Upper lobe of right lung (tissue), 1 donor: ENCODE data around the gene COX10. TPM values are rescaled to one million over a fixed set of nuclear protein-coding genes. Genes with fewer than 3 reads are reported as not detected.

Experiments
- ATAC-seq: fragments of 200-7000 bp; cut with Tn5 transposase; one replicate; pipeline ENCODE4 v1.9.1; 2020; ENCODE audit warnings: mild to moderate bottlenecking, moderate library complexity
- DNase-seq: peaks from one replicate; pipeline ENCODE4 v3.0.0-alpha.2; 2020
- H3K27ac ChIP-seq: fragments of 200-600 bp; one replicate; pipeline ENCODE4 v1.8.0; 2022
- H3K27me3 ChIP-seq: fragments of 200-600 bp; one replicate; pipeline ENCODE4 v1.8.0; 2022; ENCODE audit warnings: mild to moderate bottlenecking
- H3K36me3 ChIP-seq: fragments of 200-600 bp; one replicate; pipeline ENCODE4 v1.8.0; 2022
- H3K4me1 ChIP-seq: fragments of 200-600 bp; one replicate; pipeline ENCODE4 v1.8.0; 2022
- H3K4me3 ChIP-seq: fragments of 200-600 bp; one replicate; pipeline ENCODE4 v1.8.0; 2022; ENCODE audit warnings: mild to moderate bottlenecking
- H3K9me3 ChIP-seq: fragments of 200-600 bp; one replicate; pipeline ENCODE4 v1.8.0; 2022
- CTCF ChIP-seq: fragments of 200-600 bp; IDR thresholded peaks from one replicate; pipeline ENCODE4 v1.8.0; 2022; ENCODE audit warnings: antibody characterized with exemption
- intact Hi-C: fragments of 100-400 bp; cut with DNase I; formaldehyde crosslinking; loops from one replicate; pipeline ENCODE4 v1.11.0; 2022
- total RNA-seq: library from RNA; stranded (reverse); fragmentation: NEBNext Ultra II Directional; extraction: Animal tissue kit (Norgen Biotek cat#: 25700); gene quantifications from one replicate; pipeline ENCODE4 v1.2.1, GENCODE V29; 2021
- donor health status: DM: no; HTN: yes; CAD: no; lungs with severe emphysema.

Gene COX10
- total RNA-seq, 1 donor from 2014 or later, result 13.5 TPM

GRCh38 chr17:14135906-14136590, 66.7 kb downstream of the COX10 start:
- H3K27ac ChIP-seq, result no peak overlapping the region
- TF ChIP-seq CTCF, result no peak
- intact Hi-C loops, result no loop called here

GRCh38 chr17:14138649-14139048, 69.3 kb downstream of the COX10 start:
- intact Hi-C loops, result no loop called here
- no peak overlapping the region for H3K4me3 ChIP-seq
- no peaks in the 10 kb centered on the region for H3K27me3 ChIP-seq
- DNase-seq, result no peak
- no peak for TF ChIP-seq CTCF
- H3K9me3 ChIP-seq, result no peaks in the 10 kb centered on the region
- H3K36me3 ChIP-seq, result no peaks in the 10 kb centered on the region
- no peak overlapping the region for H3K27ac ChIP-seq
- no peak for ATAC-seq
- no peaks in the 10 kb centered on the region for H3K4me1 ChIP-seq

More at GRCh38 chr17:14135906-14136590, 66.7 kb downstream of the COX10 start:
- H3K36me3 ChIP-seq, result no peaks in the 10 kb centered on the region
- no peak for DNase-seq
- H3K27me3 ChIP-seq, result no peaks in the 10 kb centered on the region
- ATAC-seq, result no peak
- H3K4me1 ChIP-seq, result no peaks in the 10 kb centered on the region
- no peaks in the 10 kb centered on the region for H3K9me3 ChIP-seq
- H3K4me3 ChIP-seq, result no peak overlapping the region

- no peaks in the 10 kb centered on the region for H3K36me3 ChIP-seq
- no peak overlapping the region for H3K27ac ChIP-seq
- no peaks in the 10 kb centered on the region for H3K27me3 ChIP-seq
- intact Hi-C loops, result no loop called here
- no peaks in the 10 kb centered on the region for H3K9me3 ChIP-seq
- no peak for DNase-seq
- TF ChIP-seq CTCF, result no peak
- no peak overlapping the region for H3K4me3 ChIP-seq
- H3K4me1 ChIP-seq, result no peaks in the 10 kb centered on the region
- ATAC-seq, result no peak
Observed at GRCh38 chr17:14143688-14144087, 74.4 kb downstream of the COX10 start.

GRCh38 chr17:14144508-14144907, 75.2 kb downstream of the COX10 start:
- no peak for DNase-seq
- H3K36me3 ChIP-seq, result no peaks in the 10 kb centered on the region
- H3K27ac ChIP-seq, result no peak overlapping the region
- TF ChIP-seq CTCF, result no peak
- H3K4me1 ChIP-seq, result no peaks in the 10 kb centered on the region
- H3K27me3 ChIP-seq, result no peaks in the 10 kb centered on the region
- H3K4me3 ChIP-seq, result no peak overlapping the region
- no peaks in the 10 kb centered on the region for H3K9me3 ChIP-seq
- ATAC-seq, result no peak
- intact Hi-C loops, result no loop called here

- no peak overlapping the region for H3K27ac ChIP-seq
- H3K4me1 ChIP-seq, result peaks cover 4% of the 10 kb centered on the region
- no peak for ATAC-seq
- H3K36me3 ChIP-seq, result no peaks in the 10 kb centered on the region
- DNase-seq, result no peak
- H3K27me3 ChIP-seq, result no peaks in the 10 kb centered on the region
- no peaks in the 10 kb centered on the region for H3K9me3 ChIP-seq
- no peak overlapping the region for H3K4me3 ChIP-seq
- intact Hi-C loops, result no loop called here
- no peak for TF ChIP-seq CTCF
Observed at GRCh38 chr17:14149751-14150150, 80.4 kb downstream of the COX10 start.

GRCh38 chr17:14150619-14151018, 81.3 kb downstream of the COX10 start:
- Histone ChIP-seq H3K9me3 (no peaks in the 10 kb centered on the region), H3K4me3 (no peak overlapping the region), H3K36me3 (no peaks in the 10 kb centered on the region), H3K27ac (no peak overlapping the region), H3K27me3 (no peaks in the 10 kb centered on the region), H3K4me1 (peaks cover 4% of the 10 kb centered on the region)
- DNase-seq (no peak), ATAC-seq (no peak)
- intact Hi-C loops, result no loop called here
- no peak for TF ChIP-seq CTCF
